Measurements from ENCODE around the gene ASH1L.
"Not testable (repeated sequence)": the region's sequence is repeated elsewhere in the genome, so short reads cannot be mapped to it uniquely, and the experiment has no call there.

Gene ASH1L

GRCh38 chr1:155487541-155487940 lies 75.1 kb downstream of the ASH1L start (continued):
- TF ChIP-seq, protein P1, sequence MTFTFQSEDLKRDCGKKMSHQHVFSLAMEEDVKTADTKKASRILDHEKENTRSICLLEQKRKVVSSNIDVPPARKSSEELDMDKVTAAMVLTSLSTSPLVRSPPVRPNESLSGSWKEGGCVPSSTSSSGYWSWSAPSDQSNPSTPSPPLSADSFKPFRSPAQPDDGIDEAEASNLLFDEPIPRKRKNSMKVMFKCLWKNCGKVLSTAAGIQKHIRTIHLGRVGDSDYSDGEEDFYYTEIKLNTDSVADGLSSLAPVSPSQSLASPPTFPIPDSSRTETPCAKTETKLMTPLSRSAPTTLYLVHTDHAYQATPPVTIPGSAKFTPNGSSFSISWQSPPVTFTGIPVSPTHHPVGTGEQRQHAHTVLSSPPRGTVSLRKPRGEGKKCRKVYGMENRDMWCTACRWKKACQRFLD (tag by site-specific recombination; IDR thresholded peaks at IDR 0.05): no peak
- TF ChIP-seq ZNF175 (tag by site-specific recombination; IDR thresholded peaks at IDR 0.05) (no peak), ZNF449 (tag by site-specific recombination; IDR thresholded peaks at IDR 0.05) (no peak)
- TF ChIP-seq, protein P2, sequence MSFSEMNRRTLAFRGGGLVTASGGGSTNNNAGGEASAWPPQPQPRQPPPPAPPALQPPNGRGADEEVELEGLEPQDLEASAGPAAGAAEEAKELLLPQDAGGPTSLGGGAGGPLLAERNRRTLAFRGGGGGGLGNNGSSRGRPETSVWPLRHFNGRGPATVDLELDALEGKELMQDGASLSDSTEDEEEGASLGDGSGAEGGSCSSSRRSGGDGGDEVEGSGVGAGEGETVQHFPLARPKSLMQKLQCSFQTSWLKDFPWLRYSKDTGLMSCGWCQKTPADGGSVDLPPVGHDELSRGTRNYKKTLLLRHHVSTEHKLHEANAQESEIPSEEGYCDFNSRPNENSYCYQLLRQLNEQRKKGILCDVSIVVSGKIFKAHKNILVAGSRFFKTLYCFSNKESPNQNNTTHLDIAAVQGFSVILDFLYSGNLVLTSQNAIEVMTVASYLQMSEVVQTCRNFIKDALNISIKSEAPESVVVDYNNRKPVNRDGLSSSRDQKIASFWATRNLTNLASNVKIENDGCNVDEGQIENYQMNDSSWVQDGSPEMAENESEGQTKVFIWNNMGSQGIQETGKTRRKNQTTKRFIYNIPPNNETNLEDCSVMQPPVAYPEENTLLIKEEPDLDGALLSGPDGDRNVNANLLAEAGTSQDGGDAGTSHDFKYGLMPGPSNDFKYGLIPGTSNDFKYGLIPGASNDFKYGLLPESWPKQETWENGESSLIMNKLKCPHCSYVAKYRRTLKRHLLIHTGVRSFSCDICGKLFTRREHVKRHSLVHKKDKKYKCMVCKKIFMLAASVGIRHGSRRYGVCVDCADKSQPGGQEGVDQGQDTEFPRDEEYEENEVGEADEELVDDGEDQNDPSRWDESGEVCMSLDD (tag by site-specific recombination; IDR thresholded peaks at IDR 0.05): no peak

DNA sequence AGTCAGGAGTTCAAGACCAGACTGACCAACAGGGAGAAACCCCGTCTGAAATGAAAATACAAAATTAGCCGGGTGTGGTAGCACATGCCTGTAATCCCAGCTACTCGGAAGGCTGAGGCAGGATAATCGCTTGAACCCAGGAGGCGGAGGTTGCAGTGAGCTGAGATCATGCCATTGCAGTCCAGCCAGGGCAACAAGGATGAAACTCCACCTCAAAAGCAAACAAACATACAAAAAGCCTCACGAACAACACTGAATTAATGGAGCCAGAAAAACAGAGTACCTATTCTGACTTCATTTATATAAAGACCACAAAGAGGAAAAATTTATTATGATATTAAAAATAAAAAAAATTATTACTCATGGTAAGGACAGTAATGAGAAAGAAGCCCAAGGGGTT lies 75.7 kb downstream of the ASH1L start:
- POLR2A ChIA-PET; H3K36me3 ChIP-seq (ENCODE audit: control insufficient read depth in 2 of 2, insufficient read depth in 1 of 2, low read length in 2 of 2); H3K27ac ChIP-seq (ENCODE audit: extremely low read depth, low read depth, low read length); H3K4me1 ChIP-seq (ENCODE audit: control insufficient read depth, insufficient read depth, low read length); H3K9me3 ChIP-seq (ENCODE audit: control insufficient read depth, insufficient read depth, low read depth, low read length); H3K4me3 ChIP-seq (ENCODE audit: low read depth, low read length): not testable (repeated sequence)
- peak; percentile 35; the same call in 1 of the 2 replicates for TF ChIP-seq ZBTB17 (tag by site-specific recombination; IDR thresholded peaks at IDR 0.05)
- TF ChIP-seq KLF17 (tag by site-specific recombination; IDR thresholded peaks at IDR 0.05): peak; percentile 49; the same call in 1 of the 2 replicates
- peak; percentile 66 for TF ChIP-seq KLF1 (tag by site-specific recombination; IDR thresholded peaks at IDR 0.05)
- CTCF ChIA-PET: interaction anchor here (0.5 to 0.6 kb wide), 2 partner anchors 164 to 236 kb away, joined by 3 read pairs; no protein-coding TSS in a partner anchor

- ChIA-PET CTCF (no interaction called here), POLR2A (no interaction called here)
- TF ChIP-seq SALL2 (tag by site-specific recombination; IDR thresholded peaks at IDR 0.05; ENCODE audit: borderline replicate concordance) (no peak), PRDM1 (tag by site-specific recombination; IDR thresholded peaks at IDR 0.05) (peak; percentile 77), ZNF529 (tag by site-specific recombination; IDR thresholded peaks at IDR 0.05; ENCODE audit: insufficient replicate concordance) (no peak), ZNF311 (tag by site-specific recombination; IDR thresholded peaks at IDR 0.05; ENCODE audit: borderline replicate concordance) (no peak), YY2 (tag by site-specific recombination; IDR thresholded peaks at IDR 0.05) (no peak), ZNF266 (tag by site-specific recombination; IDR thresholded peaks at IDR 0.05; ENCODE audit: low read depth) (no peak)
- Histone ChIP-seq H3K9me3 (ENCODE audit: control insufficient read depth, insufficient read depth, low read depth, low read length) (no peaks in the 10 kb centered on the region), H3K4me1 (ENCODE audit: control insufficient read depth, insufficient read depth, low read length) (no peaks in the 10 kb centered on the region), H3K4me3 (ENCODE audit: low read depth, low read length) (no peak overlapping the region), H3K36me3 (ENCODE audit: control insufficient read depth in 2 of 2, insufficient read depth in 1 of 2, low read length in 2 of 2) (peaks cover 0 to 15% of the 10 kb centered on the region in 2 experiments; a peak in 1 of 3 replicates), H3K27ac (ENCODE audit: extremely low read depth, low read depth, low read length) (no peak overlapping the region)
These were observed 76.7 kb downstream of the ASH1L start for GRCh38 chr1:155485945-155486344.

DNA sequence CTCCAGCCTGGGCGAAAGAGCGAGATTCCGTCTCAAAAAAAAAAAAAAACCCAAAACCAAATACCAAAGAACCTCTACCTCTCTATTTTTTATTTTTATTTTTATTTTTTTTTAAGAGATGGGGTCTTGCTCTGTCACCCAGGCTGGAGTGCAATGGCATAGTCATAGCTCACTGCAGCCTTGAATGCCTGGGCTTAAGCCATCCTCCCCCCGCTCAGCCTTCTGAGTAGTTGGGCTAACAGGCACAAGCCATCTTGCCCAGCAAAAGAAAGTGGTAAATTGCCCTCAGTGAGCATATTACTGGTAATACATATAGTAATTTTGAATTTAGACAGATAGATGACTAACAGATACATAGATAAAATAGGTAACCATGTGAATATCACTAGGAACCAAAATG lies 77.4 kb downstream of the ASH1L start:
- no peak for TF ChIP-seq ZNF2 (tag by site-specific recombination; IDR thresholded peaks at IDR 0.05)
- POLR2A ChIA-PET: no interaction called here
- H3K4me3 ChIP-seq (ENCODE audit: low read depth, low read length): no peak overlapping the region
- no peaks in the 10 kb centered on the region for H3K4me1 ChIP-seq (ENCODE audit: control insufficient read depth, insufficient read depth, low read length)
- H3K27ac ChIP-seq (ENCODE audit: extremely low read depth, low read depth, low read length): no peak overlapping the region
- no peaks in the 10 kb centered on the region for H3K9me3 ChIP-seq (ENCODE audit: control insufficient read depth, insufficient read depth, low read depth, low read length)
- peaks cover 0 to 15% of the 10 kb centered on the region in 2 experiments; a peak in 1 of 3 replicates for H3K36me3 ChIP-seq (ENCODE audit: control insufficient read depth in 2 of 2, insufficient read depth in 1 of 2, low read length in 2 of 2)
- CTCF ChIA-PET: interaction anchor here (0.8 kb wide), 1 partner anchor 19 kb away, joined by 3 read pairs; no protein-coding TSS in a partner anchor
